Nephron progenitor cell (in vitro differentiated cells): ENCODE measurements around the gene MESD.

Source experiments
- DNase-seq: peaks from one replicate; pipeline ENCODE4 v3.0.0; 2021
- H3K27ac Mint-ChIP-seq: 2 replicates; pipeline ENCODE4 v1.8.0; 2021; ENCODE audit warnings: mild to moderate bottlenecking, moderate library complexity, mixed read lengths
- H3K27me3 Mint-ChIP-seq: 2 replicates; pipeline ENCODE4 v1.8.0; 2021; ENCODE audit warnings: mild to moderate bottlenecking, low read depth, mixed read lengths; ENCODE audit not compliant: poor library complexity
- H3K36me3 Mint-ChIP-seq: 2 replicates; pipeline ENCODE4 v1.8.0; 2021; ENCODE audit warnings: low read depth, mixed read lengths
- H3K4me1 Mint-ChIP-seq: 2 replicates; pipeline ENCODE4 v1.8.0; 2021; ENCODE audit warnings: mixed read lengths
- H3K4me3 Mint-ChIP-seq: 2 replicates; pipeline ENCODE4 v1.8.0; 2021; ENCODE audit warnings: mild to moderate bottlenecking, moderate library complexity, mixed read lengths
- H3K9me3 Mint-ChIP-seq: 2 replicates; pipeline ENCODE4 v1.8.0; 2021; ENCODE audit warnings: mild to moderate bottlenecking, moderate library complexity, mixed read lengths
- TF ChIP-seq, protein P1 (sequence below): fragments of 200-600 bp; sonication (generic); IDR thresholded peaks from 2 replicates; pipeline ENCODE4 v1.5.0; 2021; ENCODE audit warnings: antibody characterized with exemption

Gene MESD

GRCh38 chr15:80904998-80905397 is 84.6 kb downstream of the MESD start:
- Mint-ChIP-seq H3K4me1 (peaks cover 53% of the 10 kb centered on the region), H3K36me3 (peaks cover 40% of the 10 kb centered on the region), H3K27me3 (peaks cover 9% of the 10 kb centered on the region), H3K4me3 (peak overlapping the region; percentile 44), H3K27ac (peak overlapping the region; percentile 13), H3K9me3 (peaks cover 7% of the 10 kb centered on the region)
- no peak for DNase-seq
- TF ChIP-seq, protein P1, sequence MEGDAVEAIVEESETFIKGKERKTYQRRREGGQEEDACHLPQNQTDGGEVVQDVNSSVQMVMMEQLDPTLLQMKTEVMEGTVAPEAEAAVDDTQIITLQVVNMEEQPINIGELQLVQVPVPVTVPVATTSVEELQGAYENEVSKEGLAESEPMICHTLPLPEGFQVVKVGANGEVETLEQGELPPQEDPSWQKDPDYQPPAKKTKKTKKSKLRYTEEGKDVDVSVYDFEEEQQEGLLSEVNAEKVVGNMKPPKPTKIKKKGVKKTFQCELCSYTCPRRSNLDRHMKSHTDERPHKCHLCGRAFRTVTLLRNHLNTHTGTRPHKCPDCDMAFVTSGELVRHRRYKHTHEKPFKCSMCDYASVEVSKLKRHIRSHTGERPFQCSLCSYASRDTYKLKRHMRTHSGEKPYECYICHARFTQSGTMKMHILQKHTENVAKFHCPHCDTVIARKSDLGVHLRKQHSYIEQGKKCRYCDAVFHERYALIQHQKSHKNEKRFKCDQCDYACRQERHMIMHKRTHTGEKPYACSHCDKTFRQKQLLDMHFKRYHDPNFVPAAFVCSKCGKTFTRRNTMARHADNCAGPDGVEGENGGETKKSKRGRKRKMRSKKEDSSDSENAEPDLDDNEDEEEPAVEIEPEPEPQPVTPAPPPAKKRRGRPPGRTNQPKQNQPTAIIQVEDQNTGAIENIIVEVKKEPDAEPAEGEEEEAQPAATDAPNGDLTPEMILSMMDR, result no peak

GRCh38 chr15:80902298-80902801 is 87.3 kb downstream of the MESD start:
- peaks cover 53% of the 10 kb centered on the region for H3K4me1 Mint-ChIP-seq
- H3K4me3 Mint-ChIP-seq, result no peak overlapping the region
- TF ChIP-seq, protein P1, result no peak
- peaks cover 13% of the 10 kb centered on the region for H3K27me3 Mint-ChIP-seq
- peak overlapping the region; percentile 62 for H3K27ac Mint-ChIP-seq
- DNase-seq, result no peak
- H3K9me3 Mint-ChIP-seq, result no peaks in the 10 kb centered on the region
- peaks cover 21% of the 10 kb centered on the region for H3K36me3 Mint-ChIP-seq

GRCh38 chr15:80898040-80898439 is 91.6 kb downstream of the MESD start:
- Mint-ChIP-seq H3K4me3 (no peak overlapping the region), H3K27ac (no peak overlapping the region), H3K9me3 (peaks cover 11% of the 10 kb centered on the region), H3K36me3 (peaks cover 16% of the 10 kb centered on the region), H3K27me3 (peaks cover 8% of the 10 kb centered on the region), H3K4me1 (peaks cover 12% of the 10 kb centered on the region)
- no peak for DNase-seq
- TF ChIP-seq, protein P1, result no peak
